Heart left ventricle (tissue), 16 donors: ENCODE results near the gene DPY30. TPM values are rescaled to one million over a fixed set of nuclear protein-coding genes. Genes with fewer than 3 reads are reported as not detected.
A peak's percentile ranks its signal among the peaks of the same experiment; 100 is the strongest.
"Not testable (repeated sequence)": the region's sequence is repeated elsewhere in the genome, so short reads cannot be mapped to it uniquely, and the experiment has no call there.

Experiments used
- ATAC-seq, 4 donors: fragments of 200-7000 bp; cut with Tn5 transposase; one replicate each; pipeline ENCODE4 v1.9.1; 2020 to 2022; ENCODE audit warnings: moderate library complexity in 4 of 4, mild to moderate bottlenecking in 3 of 4, moderate number of reproducible peaks in 1 of 4
- DNase-seq, 5 donors: peaks; one replicate each; pipeline ENCODE4 v3.0.0-alpha.2; 2020
- H3K27ac ChIP-seq, 12 donors: fragments of 200-600 bp; sonication (generic) in 4 of 12; one replicate each; pipeline versions ENCODE4 v1.5.0 to v1.8.0; 2016 to 2022; ENCODE audit warnings: mild to moderate bottlenecking in 2 of 12
- H3K27me3 ChIP-seq, 9 donors: fragments of 200-600 bp; sonication (generic) in 2 of 9; one replicate each; pipeline versions ENCODE4 v1.5.1 to v1.8.0; 2016 to 2022; ENCODE audit warnings: mild to moderate bottlenecking in 3 of 9
- H3K36me3 ChIP-seq, 9 donors: fragments of 200-600 bp; sonication (generic) in 2 of 9; one replicate each; pipeline versions ENCODE4 v1.5.0 to v1.8.0; 2018 to 2022; ENCODE audit warnings: mild to moderate bottlenecking in 2 of 9
- H3K4me1 ChIP-seq, 12 donors: fragments of 200-600 bp; sonication (generic) in 4 of 12; one replicate each; pipeline versions ENCODE4 v1.5.0 to v1.8.0; 2016 to 2022; ENCODE audit warnings: mild to moderate bottlenecking in 3 of 12
- H3K4me3 ChIP-seq, 12 donors: fragments of 200-600 bp; sonication (generic) in 4 of 12; one replicate each; pipeline versions ENCODE4 v1.5.0 to v1.8.0; 2017 to 2022; ENCODE audit warnings: mild to moderate bottlenecking in 9 of 12, moderate library complexity in 4 of 12
- H3K9me3 ChIP-seq, 12 donors: fragments of 200-600 bp; sonication (generic) in 4 of 12; one replicate each; pipeline versions ENCODE4 v1.5.0 to v1.8.0; 2016 to 2022; ENCODE audit warnings: mild to moderate bottlenecking in 1 of 12
- POLR2A ChIP-seq, 2 donors: fragments of 450-650 bp; IDR thresholded peaks; one replicate each; pipeline ENCODE4 v1.6.1; 2017; ENCODE audit warnings: antibody characterized with exemption in 2 of 2, mild to moderate bottlenecking in 2 of 2, moderate library complexity in 2 of 2
- WGBS, 4 donors: extraction: QIAGEN DNeasy Blood & Tissue Kit in 2 of 4; methylation state at CpG; one replicate each; pipeline versions ENCODE4 v1.1.5 to v1.1.7; 2013 to 2018; 5-methylcytosine and 5-hydroxymethylcytosine counted together
- intact Hi-C, 10 donors: fragments of 100-400 bp; cut with DNase I; formaldehyde crosslinking; loops; one replicate each; pipeline versions ENCODE4 v1.11.1 to v1.14.2; 2022
- polyA plus RNA-seq, 2 donors: library from polyadenylated mRNA; stranded (reverse); fragments of 200-250 nt; gene quantifications; one replicate each; pipeline ENCODE4 v1.2.3, GENCODE V29; 2013
- total RNA-seq, 9 donors: library from RNA; depleted of rRNA in 2 of 9; stranded (reverse); fragments of >200 nt in 2 of 9; fragmentation: NEBNext Ultra II Directional in 3 of 9; extraction: Animal tissue kit (Norgen Biotek cat#: 25700) in 3 of 9; gene quantifications; one replicate each; pipeline versions ENCODE4 v1.1.0 to v1.2.4, GENCODE V29; 2016 to 2023
- TF ChIP-seq, protein P1 (sequence below), 12 donors: fragments of 200-600 bp; sonication (generic) in 4 of 12; IDR thresholded peaks; one replicate each; pipeline versions ENCODE4 v1.5.0 to v1.8.0; 2018 to 2022; ENCODE audit warnings: antibody characterized with exemption in 12 of 12, mild to moderate bottlenecking in 5 of 12
- donor health status: ischemic (EF 13 %, LVEDD 7.1; RV severe dilation, severe dysfunction).
- donor health status: healthy with polysubstance abuse.
- donor health status: DM: no; HTN: yes; CAD: no.
- donor health status: DM: no; HTN: no; CAD: no.
- donor health status: ischemic (EF 25% LVEDD 6.9; RV normal size, moderate dysfunction).
- donor health status: ischemic (EF 25% LVEDD 5.7; RV mildly dilated, moderate dysfunction).
- donor health status: healthy.
- donor health status: DM: yes; HTN: yes; CAD: no.
- donor health status: ischemic (EF 35%, LVEDD 5.7; RV mildly dilated, moderate dysfunction).
- donor health status: nonischemic (EF 11% LVEDD 7.7; RV severe dilation, severe dysfunction).
- donor health status: DM: yes; HTN: yes; CAD: no.
- donor health status: PGD.
- donor health status: ischemic (EF 29% LVEDD 5.4; RV normal size, mild dysfunction).
- donor health status: nonischemic (EF 23%, LVEDD 6.1; RV moderate dilation, normal function).

Gene DPY30
- total and polyA plus RNA-seq, 11 donors = 36.8 to 86.5 (median 42.9) TPM

GRCh38 chr2:32011485-32011960 lies 28.1 kb downstream of the DPY30 start:
- intact Hi-C loops = loop anchor here in 7 of 10 donors (1.0 to 10.0 kb wide), 9 partner anchors 51 to 346 kb away; partner anchors contain the start of genes SPAST (in 5 of the 7), BIRC6 (in 1 of the 7) and SLC30A6 (in 1 of the 7)
- ATAC-seq = no peak

GRCh38 chr2:32010670-32011484 lies 28.7 kb downstream of the DPY30 start, which contains the start of gene MEMO1:
Gene MEMO1 (minus strand): TSS chr2:32011008. CDS start chr2:32010247, 761 bp downstream.
- H3K4me3 ChIP-seq = peak within 1 kb of the TSS; percentile 28 to 98 (median 88)
- peak in 1 of 2 donors; percentile 73 for TF ChIP-seq POLR2A (IDR thresholded peaks at IDR 0.05)
- TF ChIP-seq, protein P1, sequence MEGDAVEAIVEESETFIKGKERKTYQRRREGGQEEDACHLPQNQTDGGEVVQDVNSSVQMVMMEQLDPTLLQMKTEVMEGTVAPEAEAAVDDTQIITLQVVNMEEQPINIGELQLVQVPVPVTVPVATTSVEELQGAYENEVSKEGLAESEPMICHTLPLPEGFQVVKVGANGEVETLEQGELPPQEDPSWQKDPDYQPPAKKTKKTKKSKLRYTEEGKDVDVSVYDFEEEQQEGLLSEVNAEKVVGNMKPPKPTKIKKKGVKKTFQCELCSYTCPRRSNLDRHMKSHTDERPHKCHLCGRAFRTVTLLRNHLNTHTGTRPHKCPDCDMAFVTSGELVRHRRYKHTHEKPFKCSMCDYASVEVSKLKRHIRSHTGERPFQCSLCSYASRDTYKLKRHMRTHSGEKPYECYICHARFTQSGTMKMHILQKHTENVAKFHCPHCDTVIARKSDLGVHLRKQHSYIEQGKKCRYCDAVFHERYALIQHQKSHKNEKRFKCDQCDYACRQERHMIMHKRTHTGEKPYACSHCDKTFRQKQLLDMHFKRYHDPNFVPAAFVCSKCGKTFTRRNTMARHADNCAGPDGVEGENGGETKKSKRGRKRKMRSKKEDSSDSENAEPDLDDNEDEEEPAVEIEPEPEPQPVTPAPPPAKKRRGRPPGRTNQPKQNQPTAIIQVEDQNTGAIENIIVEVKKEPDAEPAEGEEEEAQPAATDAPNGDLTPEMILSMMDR (IDR thresholded peaks at IDR 0.05) = no peak
- intact Hi-C loops = loop anchor here in 7 of 10 donors (1.0 to 10.0 kb wide), 9 partner anchors 51 to 346 kb away; partner anchors contain the start of genes SPAST (in 5 of the 7), BIRC6 (in 1 of the 7) and SLC30A6 (in 1 of the 7)
- no peaks in the 10 kb centered on the region for H3K9me3 ChIP-seq
- DNase-seq = peak; percentile 95 to 97 (median 96)
- H3K27ac ChIP-seq = peak within 1 kb of the TSS; percentile 90 to 99 (median 94)
- 1% methylated on average over 10 to 54 of the region's 57 CpGs for WGBS, 4 donors
- peaks cover 0 to 15% (median 3%) of the 10 kb centered on the region in 9 donors for H3K36me3 ChIP-seq
- H3K27me3 ChIP-seq = no peaks in the 10 kb centered on the region
- ATAC-seq = peak; percentile 90 to 94 (median 92)
- peaks cover 0 to 47% (median 26%) of the 10 kb centered on the region in 12 donors for H3K4me1 ChIP-seq

More at GRCh38 chr2:32011485-32011960, 28.1 kb downstream of the DPY30 start:
- H3K4me1 ChIP-seq = peaks cover 0 to 41% (median 24%) of the 10 kb centered on the region in 12 donors
- no peaks in the 10 kb centered on the region for H3K9me3 ChIP-seq
- WGBS, 4 donors = 75 to 81% (median 79%) methylated on average over 5 of the region's 5 CpGs
- TF ChIP-seq POLR2A (IDR thresholded peaks at IDR 0.05) = no peak
- TF ChIP-seq, protein P1 (IDR thresholded peaks at IDR 0.05) = no peak
- peaks cover 0 to 21% (median 6%) of the 10 kb centered on the region in 9 donors for H3K36me3 ChIP-seq
- H3K27ac ChIP-seq = peak overlapping the region in 11 of 12 donors; percentile 90 to 99 (median 93)
- H3K4me3 ChIP-seq = peak overlapping the region in 11 of 12 donors; percentile 68 to 98 (median 89)
- H3K27me3 ChIP-seq = no peaks in the 10 kb centered on the region
- no peak for DNase-seq

GRCh38 chr2:32010280-32010669 lies 29.3 kb downstream of the DPY30 start:
- 0 to 2% (median 1%) methylated on average over 9 to 30 of the region's 43 CpGs; no CpG with 5 or more reads in 1 of the 4 donors for WGBS, 4 donors
- DNase-seq = peak; percentile 49 to 82 (median 65)
- not testable (repeated sequence) for H3K27me3 ChIP-seq, H3K9me3 ChIP-seq
- peak; percentile 49 to 88 (median 81) for ATAC-seq
- peaks cover 0 to 53% (median 26%) of the 10 kb centered on the region in 12 donors for H3K4me1 ChIP-seq
- intact Hi-C loops = loop anchor here in 7 of 10 donors (2.0 to 10.0 kb wide), 7 partner anchors 52 to 347 kb away; partner anchors contain the start of genes SPAST (in 4 of the 7), BIRC6 (in 1 of the 7) and SLC30A6 (in 1 of the 7)
- H3K27ac ChIP-seq = peak overlapping the region; percentile 90 to 99 (median 94)
- peak overlapping the region; percentile 28 to 98 (median 88) for H3K4me3 ChIP-seq
- peaks cover 0 to 10% (median 0%) of the 10 kb centered on the region in 9 donors for H3K36me3 ChIP-seq

DNA sequence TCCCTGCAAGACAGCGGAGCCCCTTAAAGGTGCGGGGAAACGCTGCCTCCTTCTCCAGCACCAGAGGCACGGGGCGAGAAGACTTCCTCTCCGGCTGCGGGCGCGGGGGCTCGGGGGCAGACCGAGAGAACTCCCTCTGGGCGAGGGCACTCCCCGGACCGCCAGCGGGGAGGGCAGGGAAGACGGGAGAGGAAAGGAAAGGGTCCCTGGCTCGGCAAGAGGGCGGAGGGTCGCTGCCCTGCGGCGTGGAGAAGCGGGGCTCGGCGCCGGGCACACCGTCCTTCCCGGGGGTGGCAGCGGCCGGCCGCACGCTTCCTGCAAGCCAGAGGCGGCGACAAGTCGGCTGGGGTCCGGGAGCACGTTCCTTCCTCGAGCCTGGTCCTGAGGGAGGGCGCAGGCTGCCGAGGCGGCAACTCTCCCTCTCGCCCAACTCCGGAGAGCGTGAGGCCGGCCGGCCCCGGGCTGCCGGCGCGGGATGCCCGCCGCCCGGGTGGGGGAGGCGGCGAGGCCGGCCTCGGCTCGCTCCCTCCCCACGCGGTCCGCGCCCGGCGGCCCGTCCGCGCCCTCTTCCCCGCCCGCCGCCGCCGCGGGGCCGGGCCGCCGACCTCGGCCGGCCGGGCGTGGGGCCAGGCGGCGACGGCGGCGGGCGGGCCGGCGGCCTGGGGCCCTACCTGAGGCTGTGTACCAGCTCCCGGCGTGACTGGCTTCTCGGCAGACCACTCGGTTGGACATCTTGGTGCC lies 29.9 kb downstream of the DPY30 start:
- no peaks in the 10 kb centered on the region for H3K9me3 ChIP-seq
- H3K27me3 ChIP-seq = no peaks in the 10 kb centered on the region
- TF ChIP-seq, protein P1 (IDR thresholded peaks at IDR 0.05) = no peak
- no peak for TF ChIP-seq POLR2A (IDR thresholded peaks at IDR 0.05)
- intact Hi-C loops = loop anchor here in 7 of 10 donors (2.0 to 10.0 kb wide), 10 partner anchors 52 to 348 kb away; partner anchors contain the start of genes SPAST (in 4 of the 7), BIRC6 (in 1 of the 7) and SLC30A6 (in 1 of the 7)
- peak overlapping the region; percentile 68 to 98 (median 88) for H3K4me3 ChIP-seq
- ATAC-seq (peak in 1 of 4 donors; percentile 6), DNase-seq (peak; percentile 35 to 76 (median 47))
- WGBS, 4 donors = 0 to 1% (median 0%) methylated on average over 10 to 91 of the region's 91 CpGs
- peak overlapping the region; percentile 86 to 99 (median 93) for H3K27ac ChIP-seq
- H3K36me3 ChIP-seq = peaks cover 0 to 8% (median 0%) of the 10 kb centered on the region in 9 donors
- peaks cover 0 to 59% (median 26%) of the 10 kb centered on the region in 12 donors for H3K4me1 ChIP-seq
